Measurements from ENCODE around the gene STIL. TPM values are rescaled to one million over a fixed set of nuclear protein-coding genes. Genes with fewer than 3 reads are reported as not detected.

The STIL gene
- polyA plus RNA-seq, 1 donor (not counting 4 experiments of a cell fraction or from before 2014, with no cell fraction given): 10.5 TPM

DNA sequence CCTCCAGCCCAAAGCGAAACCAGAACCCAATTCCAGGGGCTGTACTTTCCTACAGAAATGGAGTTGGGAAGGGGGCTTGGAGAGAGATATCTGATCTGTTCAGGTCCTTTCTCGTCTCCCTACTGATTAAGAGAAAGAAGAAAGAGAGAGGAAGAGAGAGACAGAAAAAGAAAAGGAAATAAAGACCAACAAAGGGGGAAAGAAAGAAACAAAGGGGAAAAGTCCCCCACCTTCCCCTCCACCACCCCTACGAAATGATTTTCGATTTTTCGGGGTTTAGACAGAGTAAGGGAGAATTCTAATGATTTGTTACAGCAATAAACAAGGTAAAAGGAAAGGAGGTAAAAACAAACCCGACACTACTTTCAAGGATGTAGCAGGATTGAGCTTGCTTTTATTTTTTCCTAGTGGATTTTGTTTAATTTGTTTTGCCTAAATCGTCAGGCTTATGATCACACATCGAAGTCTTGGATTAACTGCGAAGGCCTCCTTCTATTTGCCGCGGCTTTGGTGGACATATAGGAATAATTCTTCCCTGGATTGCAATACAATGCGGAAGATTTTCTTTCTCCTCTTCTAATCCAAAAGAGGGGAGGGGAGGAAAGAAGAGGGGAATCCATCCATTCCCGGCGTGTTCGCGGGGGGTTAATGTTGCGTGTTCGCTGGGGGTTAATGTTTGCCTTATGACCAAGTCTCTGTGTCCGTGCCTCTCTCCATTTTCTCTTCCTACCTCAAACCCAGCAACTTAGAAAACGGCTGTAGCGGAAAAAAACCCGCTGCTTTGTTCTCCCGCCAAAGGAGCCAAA is 83.9 kb downstream of the STIL start:
- no peaks in the 10 kb centered on the region for H3K9me1 ChIP-seq (ENCODE audit: control insufficient read depth, extremely low read depth, insufficient read depth, low read length)
- H4K20me1 ChIP-seq (ENCODE audit: control insufficient read depth, extremely low read depth, insufficient read depth, low read length): peaks cover 12% of the 10 kb centered on the region
- peaks cover 94% of the 10 kb centered on the region for H3K27me3 ChIP-seq (ENCODE audit: control insufficient read depth, extremely low read depth, insufficient read depth, low read length)
- no peak overlapping the region for H3K27ac ChIP-seq (ENCODE audit: control insufficient read depth, insufficient read depth, low read length)
- TF ChIP-seq, protein P1, sequence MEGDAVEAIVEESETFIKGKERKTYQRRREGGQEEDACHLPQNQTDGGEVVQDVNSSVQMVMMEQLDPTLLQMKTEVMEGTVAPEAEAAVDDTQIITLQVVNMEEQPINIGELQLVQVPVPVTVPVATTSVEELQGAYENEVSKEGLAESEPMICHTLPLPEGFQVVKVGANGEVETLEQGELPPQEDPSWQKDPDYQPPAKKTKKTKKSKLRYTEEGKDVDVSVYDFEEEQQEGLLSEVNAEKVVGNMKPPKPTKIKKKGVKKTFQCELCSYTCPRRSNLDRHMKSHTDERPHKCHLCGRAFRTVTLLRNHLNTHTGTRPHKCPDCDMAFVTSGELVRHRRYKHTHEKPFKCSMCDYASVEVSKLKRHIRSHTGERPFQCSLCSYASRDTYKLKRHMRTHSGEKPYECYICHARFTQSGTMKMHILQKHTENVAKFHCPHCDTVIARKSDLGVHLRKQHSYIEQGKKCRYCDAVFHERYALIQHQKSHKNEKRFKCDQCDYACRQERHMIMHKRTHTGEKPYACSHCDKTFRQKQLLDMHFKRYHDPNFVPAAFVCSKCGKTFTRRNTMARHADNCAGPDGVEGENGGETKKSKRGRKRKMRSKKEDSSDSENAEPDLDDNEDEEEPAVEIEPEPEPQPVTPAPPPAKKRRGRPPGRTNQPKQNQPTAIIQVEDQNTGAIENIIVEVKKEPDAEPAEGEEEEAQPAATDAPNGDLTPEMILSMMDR (optimal IDR thresholded peaks at IDR 0.05 in 1 of 3, IDR thresholded peaks at IDR 0.05 in 1 of 3, conservative IDR thresholded peaks at IDR 0.05 in 1 of 3; ENCODE audit: extremely low read depth in 1 of 3, insufficient read depth in 2 of 3, low read length in 3 of 3): no peak
- peak; percentile 90 for TF ChIP-seq EZH2 (IDR thresholded peaks at IDR 0.05; ENCODE audit: low read length)
- no peak overlapping the region for H3K4me3 ChIP-seq (ENCODE audit: control insufficient read depth in 2 of 3, extremely low read depth in 1 of 3, insufficient read depth in 2 of 3, low read depth in 1 of 3, low read length in 3 of 3)
- no peak overlapping the region for H2AFZ ChIP-seq (ENCODE audit: control insufficient read depth, low read length)
- no peaks in the 10 kb centered on the region for H3K79me2 ChIP-seq (ENCODE audit: control insufficient read depth, insufficient read depth, low read length)
- dilution Hi-C loops (cut with MboI; ENCODE audit: extremely low pct_ligation_motif_present, low sequenced_read_pairs): no loop called here
- no peak overlapping the region for H3K9ac ChIP-seq (ENCODE audit: control insufficient read depth, extremely low read depth, insufficient read depth, low read length)
- no peaks in the 10 kb centered on the region for H3K9me3 ChIP-seq (ENCODE audit: control insufficient read depth, low read depth, low read length)
- DNase-seq (ENCODE audit: low read depth, low spot score) (no peak), FAIRE-seq (no peak)
- H3K36me3 ChIP-seq (ENCODE audit: control insufficient read depth in 2 of 2, extremely low read depth in 1 of 2, insufficient read depth in 2 of 2, low read length in 2 of 2): no peaks in the 10 kb centered on the region
- no peak overlapping the region for H3K4me2 ChIP-seq (ENCODE audit: control insufficient read depth, extremely low read depth, insufficient read depth, low read depth, low read length)
- H3K4me1 ChIP-seq (ENCODE audit: control insufficient read depth, extremely low read depth, insufficient read depth, low read length): peaks cover 3% of the 10 kb centered on the region

DNA sequence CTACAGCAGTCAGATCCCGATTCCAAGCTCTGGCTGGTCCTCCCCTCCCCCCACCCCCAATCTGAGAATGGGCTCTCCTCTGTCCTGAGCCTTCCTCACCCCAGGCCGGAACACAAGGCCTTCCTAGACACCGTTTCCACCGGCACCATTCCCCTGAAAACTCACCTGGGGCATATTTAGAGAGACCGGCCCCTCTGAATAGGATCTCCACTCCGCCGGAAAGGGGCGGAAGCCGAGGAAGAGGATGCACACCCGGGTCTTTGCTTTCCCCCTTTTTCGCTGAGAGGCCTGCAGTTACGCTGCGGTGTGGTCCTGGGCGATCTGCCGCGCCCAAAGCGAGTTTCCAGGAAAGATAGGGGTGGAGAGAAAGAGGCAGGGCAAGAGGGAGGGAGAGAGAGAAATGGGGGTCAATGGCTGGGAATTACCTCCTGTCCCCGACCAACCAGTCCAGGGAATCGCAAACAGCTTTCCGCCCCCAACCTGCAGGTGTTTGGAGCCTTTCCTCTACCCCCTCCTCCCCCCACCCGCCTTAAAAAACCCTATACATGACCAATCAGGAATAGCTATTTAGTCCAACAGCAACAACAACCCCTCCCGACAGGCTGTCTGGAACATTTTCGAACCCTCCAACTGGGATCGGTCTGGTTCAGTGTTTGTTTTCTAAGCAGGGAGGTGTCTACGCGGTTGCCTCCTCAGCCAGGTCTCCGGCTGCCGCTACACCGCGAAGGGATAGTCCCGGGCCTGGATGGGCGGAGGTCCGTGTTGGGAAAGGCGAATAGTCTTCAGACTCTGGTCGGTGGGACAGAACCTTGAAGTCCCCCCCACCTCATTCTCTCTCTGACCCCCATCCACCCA is 84.7 kb downstream of the STIL start:
- Histone ChIP-seq H3K4me2 (ENCODE audit: control insufficient read depth, extremely low read depth, insufficient read depth, low read depth, low read length) (no peak overlapping the region), H3K9me3 (ENCODE audit: control insufficient read depth, low read depth, low read length) (no peaks in the 10 kb centered on the region), H3K27me3 (ENCODE audit: control insufficient read depth, extremely low read depth, insufficient read depth, low read length) (peaks cover 98% of the 10 kb centered on the region), H4K20me1 (ENCODE audit: control insufficient read depth, extremely low read depth, insufficient read depth, low read length) (peaks cover 12% of the 10 kb centered on the region), H3K9ac (ENCODE audit: control insufficient read depth, extremely low read depth, insufficient read depth, low read length) (no peak overlapping the region), H3K4me1 (ENCODE audit: control insufficient read depth, extremely low read depth, insufficient read depth, low read length) (peaks cover 3% of the 10 kb centered on the region), H3K4me3 (ENCODE audit: control insufficient read depth in 2 of 3, extremely low read depth in 1 of 3, insufficient read depth in 2 of 3, low read depth in 1 of 3, low read length in 3 of 3) (no peak overlapping the region), H3K27ac (ENCODE audit: control insufficient read depth, insufficient read depth, low read length) (no peak overlapping the region), H3K79me2 (ENCODE audit: control insufficient read depth, insufficient read depth, low read length) (no peaks in the 10 kb centered on the region), H3K36me3 (ENCODE audit: control insufficient read depth in 2 of 2, extremely low read depth in 1 of 2, insufficient read depth in 2 of 2, low read length in 2 of 2) (no peaks in the 10 kb centered on the region), H2AFZ (ENCODE audit: control insufficient read depth, low read length) (no peak overlapping the region), H3K9me1 (ENCODE audit: control insufficient read depth, extremely low read depth, insufficient read depth, low read length) (no peaks in the 10 kb centered on the region)
- TF ChIP-seq, protein P1 (optimal IDR thresholded peaks at IDR 0.05 in 1 of 3, IDR thresholded peaks at IDR 0.05 in 1 of 3, conservative IDR thresholded peaks at IDR 0.05 in 1 of 3; ENCODE audit: extremely low read depth in 1 of 3, insufficient read depth in 2 of 3, low read length in 3 of 3): no peak
- TF ChIP-seq EZH2 (IDR thresholded peaks at IDR 0.05; ENCODE audit: low read length): peak; percentile 58
- DNase-seq (ENCODE audit: low read depth, low spot score) (no peak), FAIRE-seq (no peak)
- dilution Hi-C loops (cut with MboI; ENCODE audit: extremely low pct_ligation_motif_present, low sequenced_read_pairs): no loop called here

Data from keratinocyte (primary cell).